Measurements from ENCODE around the gene VDAC1.

VDAC1 gene

GRCh38 chr5:133968204-133968980 is 36.4 kb downstream of the VDAC1 start, which contains the start of gene C5orf15:
C5orf15 (minus strand) TSS chr5:133968625; CDS start chr5:133968584, 41 bp downstream.
- H3K4me3 ChIP-seq (replicated peaks; ENCODE audit: low read depth, low read length), result peak within 1 kb of the TSS; percentile 92
- DNase-seq (ENCODE audit: extremely low read depth, low read depth), result peak; percentile 92
- no peak for TF ChIP-seq CTCF (IDR thresholded peaks at IDR 0.05; ENCODE audit: low read depth, low read length, missing control alignments)

- TF ChIP-seq CTCF (IDR thresholded peaks at IDR 0.05; ENCODE audit: low read depth, low read length, missing control alignments), result no peak
- H3K4me3 ChIP-seq (replicated peaks; ENCODE audit: low read depth, low read length), result peak overlapping the region; percentile 92
- DNase-seq (ENCODE audit: extremely low read depth, low read depth), result no peak
Measured at GRCh38 chr5:133967698-133968203, 37.0 kb downstream of the VDAC1 start.

GRCh38 chr5:133967124-133967523 is 37.7 kb downstream of the VDAC1 start:
- peak overlapping the region; percentile 92 for H3K4me3 ChIP-seq (replicated peaks; ENCODE audit: low read depth, low read length)
- no peak for DNase-seq (ENCODE audit: extremely low read depth, low read depth)
- TF ChIP-seq CTCF (IDR thresholded peaks at IDR 0.05; ENCODE audit: low read depth, low read length, missing control alignments), result no peak

GRCh38 chr5:133966090-133966489 is 38.7 kb downstream of the VDAC1 start:
- H3K4me3 ChIP-seq (replicated peaks; ENCODE audit: low read depth, low read length), result no peak overlapping the region
- DNase-seq (ENCODE audit: extremely low read depth, low read depth), result no peak
- no peak for TF ChIP-seq CTCF (IDR thresholded peaks at IDR 0.05; ENCODE audit: low read depth, low read length, missing control alignments)

- DNase-seq (ENCODE audit: extremely low read depth, low read depth), result no peak
- no peak for TF ChIP-seq CTCF (IDR thresholded peaks at IDR 0.05; ENCODE audit: low read depth, low read length, missing control alignments)
- H3K4me3 ChIP-seq (replicated peaks; ENCODE audit: low read depth, low read length), result no peak overlapping the region
Measured at GRCh38 chr5:133963493-133964128, 41.2 kb downstream of the VDAC1 start.

DNA sequence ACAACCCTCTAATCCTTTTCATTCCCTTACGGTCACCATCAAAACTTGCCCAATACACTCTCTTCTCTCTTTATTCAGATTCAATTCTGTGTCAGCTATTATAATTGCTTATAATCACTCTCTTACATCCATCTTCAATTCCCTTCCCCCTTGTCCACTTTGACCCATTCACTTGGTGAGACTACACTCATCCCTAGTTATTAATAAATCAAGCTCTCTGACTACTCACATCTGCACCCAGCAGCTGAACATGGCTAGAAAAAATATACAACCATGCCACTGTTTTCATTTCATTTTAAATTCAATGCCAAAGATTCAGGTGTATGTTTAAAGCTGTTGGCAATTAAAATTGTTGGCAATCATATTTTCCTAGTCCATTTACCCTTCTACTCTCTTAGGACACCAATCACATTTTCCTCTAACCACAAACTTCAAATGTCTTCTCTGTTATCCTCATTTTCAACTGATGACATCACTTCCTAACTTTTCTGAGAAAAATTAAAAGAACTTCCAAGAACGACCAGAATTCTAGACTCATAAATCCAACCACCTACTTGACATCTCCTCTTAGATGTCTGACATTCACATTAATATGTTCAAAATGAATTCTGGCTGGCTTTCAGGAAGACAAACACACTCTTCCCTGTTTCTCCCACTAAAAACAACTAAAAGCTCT is 41.8 kb downstream of the VDAC1 start:
- no peak overlapping the region for H3K4me3 ChIP-seq (replicated peaks; ENCODE audit: low read depth, low read length)
- TF ChIP-seq CTCF (IDR thresholded peaks at IDR 0.05; ENCODE audit: low read depth, low read length, missing control alignments), result no peak
- no peak for DNase-seq (ENCODE audit: extremely low read depth, low read depth)
